Astrocyte of the spinal cord (primary cell): ENCODE results near the gene ADRA2C.

Experiments used
- DNase-seq: peaks from one replicate; pipeline ENCODE4 v3.0.0; 2011; ENCODE audit warnings: low read depth, low spot score
- H3K4me3 ChIP-seq: 2 replicates; pipeline ENCODE4 v1.5.1; 2011; ENCODE audit warnings: low read depth, mild to moderate bottlenecking, low read length, moderate library complexity
- CTCF ChIP-seq: IDR thresholded peaks from 2 replicates; pipeline ENCODE4 v1.5.1; 2012; ENCODE audit warnings: low read depth, mild to moderate bottlenecking, low read length, inconsistent platforms
- in situ Hi-C: cut with HindIII; loops from 2 replicates; pipeline ENCODE4 v1.10.0; 2017; ENCODE audit warnings: low sequenced_read_pairs

The ADRA2C gene

GRCh38 chr4:3803475-3803847 lies 37.3 kb downstream of the ADRA2C start:
- in situ Hi-C loops = no loop called here
- TF ChIP-seq CTCF = no peak
- DNase-seq = no peak
- H3K4me3 ChIP-seq = no peak overlapping the region

GRCh38 chr4:3803946-3804345 lies 37.8 kb downstream of the ADRA2C start:
- H3K4me3 ChIP-seq = no peak overlapping the region
- in situ Hi-C loops = no loop called here
- no peak for DNase-seq
- no peak for TF ChIP-seq CTCF

- no peak for DNase-seq
- no peak for TF ChIP-seq CTCF
- H3K4me3 ChIP-seq = no peak overlapping the region
- in situ Hi-C loops = no loop called here
Observed at GRCh38 chr4:3805026-3805425, 38.8 kb downstream of the ADRA2C start.

GRCh38 chr4:3805731-3806130 lies 39.5 kb downstream of the ADRA2C start:
- in situ Hi-C loops = no loop called here
- TF ChIP-seq CTCF = no peak
- DNase-seq = no peak
- H3K4me3 ChIP-seq = no peak overlapping the region

- no peak for TF ChIP-seq CTCF
- in situ Hi-C loops = no loop called here
- no peak overlapping the region for H3K4me3 ChIP-seq
- DNase-seq = no peak
Observed at GRCh38 chr4:3807311-3807710, 41.1 kb downstream of the ADRA2C start.

GRCh38 chr4:3807822-3808496 lies 41.8 kb downstream of the ADRA2C start:
- in situ Hi-C loops = no loop called here
- H3K4me3 ChIP-seq = no peak overlapping the region
- TF ChIP-seq CTCF = no peak
- DNase-seq = no peak

- DNase-seq = no peak
- in situ Hi-C loops = no loop called here
- no peak for TF ChIP-seq CTCF
- H3K4me3 ChIP-seq = no peak overlapping the region
Observed at GRCh38 chr4:3808597-3808996, 42.4 kb downstream of the ADRA2C start.
